Epithelial cell of proximal tubule (primary cell): ENCODE results near the gene BCL2. TPM values are rescaled to one million over a fixed set of nuclear protein-coding genes. Genes with fewer than 3 reads are reported as not detected.

ENCODE experiments used
- DNase-seq: peaks from one replicate; pipeline ENCODE4 v3.0.0-alpha.2; 2011; ENCODE audit warnings: low read depth
- H3K4me3 ChIP-seq: 2 replicates; pipeline ENCODE4 v1.5.1; 2011; ENCODE audit warnings: low read depth, mild to moderate bottlenecking, low read length
- total RNA-seq: library from RNA; depleted of rRNA; stranded (reverse); fragments of >200 nt; gene quantifications from 2 replicates; pipeline ENCODE4 v1.2.3, GENCODE V29; 2015
- TF ChIP-seq, protein P1 (sequence below): conservative IDR thresholded peaks from 2 replicates; pipeline ENCODE4 v1.5.1; 2012; ENCODE audit warnings: low read depth, mild to moderate bottlenecking, low read length

BCL2 gene
- total RNA-seq, 1 donor from 2014 or later: 4.7 TPM

DNA sequence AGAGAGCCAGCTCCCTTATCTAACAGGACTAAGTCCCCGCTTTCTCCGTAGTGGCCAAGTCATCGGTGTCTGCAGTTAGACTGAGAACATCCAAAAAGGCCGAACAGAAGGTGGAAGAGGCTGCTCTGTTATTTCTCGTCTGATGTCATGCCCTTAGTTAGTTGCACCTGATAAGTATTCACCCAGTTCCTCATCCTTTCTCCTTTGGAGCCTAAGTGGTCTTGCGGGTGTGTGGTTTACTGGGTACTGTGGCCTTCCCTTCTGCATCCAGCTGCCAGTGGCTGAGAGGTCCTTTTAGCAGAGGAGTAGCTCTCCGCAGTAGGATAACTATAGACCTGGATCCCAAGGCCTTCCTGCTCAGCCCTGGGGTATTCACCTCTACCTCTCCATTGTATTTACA is 211.6 kb downstream of the BCL2 start:
- TF ChIP-seq, protein P1, sequence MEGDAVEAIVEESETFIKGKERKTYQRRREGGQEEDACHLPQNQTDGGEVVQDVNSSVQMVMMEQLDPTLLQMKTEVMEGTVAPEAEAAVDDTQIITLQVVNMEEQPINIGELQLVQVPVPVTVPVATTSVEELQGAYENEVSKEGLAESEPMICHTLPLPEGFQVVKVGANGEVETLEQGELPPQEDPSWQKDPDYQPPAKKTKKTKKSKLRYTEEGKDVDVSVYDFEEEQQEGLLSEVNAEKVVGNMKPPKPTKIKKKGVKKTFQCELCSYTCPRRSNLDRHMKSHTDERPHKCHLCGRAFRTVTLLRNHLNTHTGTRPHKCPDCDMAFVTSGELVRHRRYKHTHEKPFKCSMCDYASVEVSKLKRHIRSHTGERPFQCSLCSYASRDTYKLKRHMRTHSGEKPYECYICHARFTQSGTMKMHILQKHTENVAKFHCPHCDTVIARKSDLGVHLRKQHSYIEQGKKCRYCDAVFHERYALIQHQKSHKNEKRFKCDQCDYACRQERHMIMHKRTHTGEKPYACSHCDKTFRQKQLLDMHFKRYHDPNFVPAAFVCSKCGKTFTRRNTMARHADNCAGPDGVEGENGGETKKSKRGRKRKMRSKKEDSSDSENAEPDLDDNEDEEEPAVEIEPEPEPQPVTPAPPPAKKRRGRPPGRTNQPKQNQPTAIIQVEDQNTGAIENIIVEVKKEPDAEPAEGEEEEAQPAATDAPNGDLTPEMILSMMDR: no peak
- no peak overlapping the region for H3K4me3 ChIP-seq
- DNase-seq: no peak

DNA sequence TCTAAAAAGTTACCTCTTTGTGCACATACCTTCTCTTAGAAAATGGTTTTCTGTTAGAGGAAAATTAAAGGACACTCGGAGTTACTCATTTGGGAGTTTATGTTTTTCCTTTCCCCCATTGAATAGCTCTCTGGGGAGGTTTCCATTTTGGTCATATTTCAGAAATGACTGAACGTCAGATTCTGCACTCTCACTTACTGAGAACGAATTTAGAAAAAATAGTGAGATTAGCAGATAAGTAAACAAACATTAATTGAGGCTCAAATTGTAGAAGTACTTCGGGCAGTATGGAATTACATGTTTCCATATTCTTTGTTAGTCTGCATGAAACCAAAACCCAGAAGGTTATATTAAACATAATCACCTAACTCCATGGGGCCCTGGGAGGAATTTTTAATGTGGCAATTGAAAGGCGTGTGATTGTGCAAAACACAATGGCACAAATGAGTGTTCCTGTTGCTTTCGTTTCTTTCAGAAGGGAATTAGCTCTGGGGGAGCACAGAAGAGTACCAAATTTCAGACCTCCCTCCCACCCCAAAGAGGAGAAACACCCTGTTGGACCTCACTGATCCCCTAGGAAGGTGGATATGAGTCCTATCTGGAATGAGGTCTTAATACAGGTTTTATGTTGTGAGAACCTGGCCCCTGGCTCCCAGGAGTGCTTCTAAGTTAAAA is 212.3 kb downstream of the BCL2 start:
- TF ChIP-seq, protein P1: no peak
- no peak for DNase-seq
- no peak overlapping the region for H3K4me3 ChIP-seq

GRCh38 chr18:63106727-63107126 is 212.8 kb downstream of the BCL2 start:
- no peak overlapping the region for H3K4me3 ChIP-seq
- TF ChIP-seq, protein P1: no peak
- no peak for DNase-seq

DNA sequence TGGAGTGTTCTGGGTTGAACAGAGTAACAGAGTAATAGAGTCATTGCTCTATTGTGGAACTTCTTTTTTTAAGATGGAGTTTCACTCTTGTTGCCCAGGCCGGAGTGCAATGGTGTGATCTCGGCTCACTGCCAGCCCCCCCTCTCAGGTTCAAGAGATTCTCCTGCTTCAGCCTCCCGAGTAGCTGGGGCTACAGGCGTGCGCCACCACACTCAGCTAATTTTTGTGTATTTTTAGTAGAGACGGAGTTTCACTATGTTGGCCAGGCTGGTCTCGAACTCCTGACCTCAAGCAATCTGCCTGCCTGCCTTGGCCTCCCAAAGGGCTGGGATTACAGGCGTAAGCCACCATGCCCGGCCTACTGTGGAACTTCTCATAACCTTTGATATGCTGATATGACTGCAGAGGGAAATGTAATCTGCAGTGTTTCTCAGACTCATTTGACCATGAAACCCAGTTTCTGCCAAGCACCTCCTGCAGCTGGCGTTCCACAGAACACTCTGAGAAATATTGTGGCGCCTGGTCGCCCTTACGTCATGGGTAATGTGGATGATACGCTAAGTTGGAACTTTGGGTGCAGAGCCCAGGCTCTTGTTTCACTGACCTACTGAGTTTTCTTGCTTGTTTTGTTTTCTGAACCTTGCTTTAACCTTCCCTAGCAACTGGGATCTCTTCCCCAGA is 213.8 kb downstream of the BCL2 start:
- no peak for DNase-seq
- H3K4me3 ChIP-seq: no peak overlapping the region
- TF ChIP-seq, protein P1: no peak

GRCh38 chr18:63104868-63105267 is 214.7 kb downstream of the BCL2 start:
- TF ChIP-seq, protein P1: no peak
- no peak overlapping the region for H3K4me3 ChIP-seq
- no peak for DNase-seq

- DNase-seq: no peak
- H3K4me3 ChIP-seq: no peak overlapping the region
- TF ChIP-seq, protein P1: no peak
Measured at GRCh38 chr18:63102941-63103744, 216.4 kb downstream of the BCL2 start.
